ENCODE results near the gene ZCCHC24.

ZCCHC24 gene

GRCh38 chr10:79375321-79376077 is 69.9 kb downstream of the ZCCHC24 start:
- in situ Hi-C loops (cut with MboI; ENCODE audit: low sequenced_read_pairs), result no loop called here

- in situ Hi-C loops (cut with MboI; ENCODE audit: low sequenced_read_pairs), result no loop called here
Observed at GRCh38 chr10:79374312-79375191, 70.9 kb downstream of the ZCCHC24 start.

GRCh38 chr10:79372871-79373270 is 72.6 kb downstream of the ZCCHC24 start:
- in situ Hi-C loops (cut with MboI; ENCODE audit: low sequenced_read_pairs), result no loop called here

- in situ Hi-C loops (cut with MboI; ENCODE audit: low sequenced_read_pairs), result no loop called here
Observed at GRCh38 chr10:79367426-79368189, 77.8 kb downstream of the ZCCHC24 start.

- in situ Hi-C loops (cut with MboI; ENCODE audit: low sequenced_read_pairs), result no loop called here
Observed at GRCh38 chr10:79361726-79362397, 83.6 kb downstream of the ZCCHC24 start.

- in situ Hi-C loops (cut with MboI; ENCODE audit: low sequenced_read_pairs), result no loop called here
Observed at GRCh38 chr10:79360499-79361342, 84.7 kb downstream of the ZCCHC24 start.

- in situ Hi-C loops (cut with MboI; ENCODE audit: low sequenced_read_pairs), result no loop called here
Observed at GRCh38 chr10:79359816-79360498, 85.5 kb downstream of the ZCCHC24 start.

GRCh38 chr10:79358811-79359210 is 86.6 kb downstream of the ZCCHC24 start:
- in situ Hi-C loops (cut with MboI; ENCODE audit: low sequenced_read_pairs), result no loop called here

- in situ Hi-C loops (cut with MboI; ENCODE audit: low sequenced_read_pairs), result no loop called here
Observed at GRCh38 chr10:79357180-79357579, 88.2 kb downstream of the ZCCHC24 start.

GRCh38 chr10:79356104-79356503 is 89.3 kb downstream of the ZCCHC24 start:
- in situ Hi-C loops (cut with MboI; ENCODE audit: low sequenced_read_pairs), result no loop called here

- in situ Hi-C loops (cut with MboI; ENCODE audit: low sequenced_read_pairs), result no loop called here
Observed at GRCh38 chr10:79355420-79356017, 89.9 kb downstream of the ZCCHC24 start.

GRCh38 chr10:79354615-79355014 is 90.8 kb downstream of the ZCCHC24 start:
- in situ Hi-C loops (cut with MboI; ENCODE audit: low sequenced_read_pairs), result no loop called here

GRCh38 chr10:79354141-79354540 is 91.3 kb downstream of the ZCCHC24 start:
- in situ Hi-C loops (cut with MboI; ENCODE audit: low sequenced_read_pairs), result no loop called here

- in situ Hi-C loops (cut with MboI; ENCODE audit: low sequenced_read_pairs), result no loop called here
Observed at GRCh38 chr10:79353726-79354125, 91.7 kb downstream of the ZCCHC24 start.

GRCh38 chr10:79353000-79353406 is 92.4 kb downstream of the ZCCHC24 start:
- in situ Hi-C loops (cut with MboI; ENCODE audit: low sequenced_read_pairs), result no loop called here

GRCh38 chr10:79352035-79352877 is 93.2 kb downstream of the ZCCHC24 start:
- in situ Hi-C loops (cut with MboI; ENCODE audit: low sequenced_read_pairs), result no loop called here

- in situ Hi-C loops (cut with MboI; ENCODE audit: low sequenced_read_pairs), result no loop called here
Observed at GRCh38 chr10:79351332-79351731, 94.1 kb downstream of the ZCCHC24 start.

All from HL-60/S4 treated with retinoic acid at 250 ng/mL for 4 days and 3 days (cell line).